NOMO-1 treated with dmso at 0.1 percent for 144 hours (cell line): ENCODE measurements around the gene AP3D1.
"Not testable (repeated sequence)": the region's sequence is repeated elsewhere in the genome, so short reads cannot be mapped to it uniquely, and the experiment has no call there.

Experiments used
- DNase-seq: peaks from one replicate; lab custom pipeline; 2025; ENCODE audit not compliant: unreplicated experiment; lab: John Stamatoyannopoulos, UW

Gene AP3D1

GRCh38 chr19:2151339-2152229 is at the start of gene AP3D1:
TSS of gene AP3D1 (minus strand) at chr19:2151566. CDS start at chr19:2151334, 232 bp downstream.
- DNase-seq: peak; percentile 97

GRCh38 chr19:2200624-2201294 is 49.4 kb upstream of the AP3D1 start:
- not testable (repeated sequence) for DNase-seq

- no peak for DNase-seq
Measured at GRCh38 chr19:2199861-2200623, 48.7 kb upstream of the AP3D1 start.

GRCh38 chr19:2199215-2199614 is 47.8 kb upstream of the AP3D1 start:
- DNase-seq: no peak

- DNase-seq: no peak
Measured at GRCh38 chr19:2198317-2198716, 47.0 kb upstream of the AP3D1 start.

- no peak for DNase-seq
Measured at GRCh38 chr19:2197270-2197669, 45.9 kb upstream of the AP3D1 start.

- no peak for DNase-seq
Measured at GRCh38 chr19:2195914-2196313, 44.5 kb upstream of the AP3D1 start.

GRCh38 chr19:2195361-2195760 is 44.0 kb upstream of the AP3D1 start:
- no peak for DNase-seq

GRCh38 chr19:2194513-2195078 is 43.2 kb upstream of the AP3D1 start:
- DNase-seq: no peak

GRCh38 chr19:2193807-2194206 is 42.4 kb upstream of the AP3D1 start:
- no peak for DNase-seq

- no peak for DNase-seq
Measured at GRCh38 chr19:2192862-2193261, 41.5 kb upstream of the AP3D1 start.

- DNase-seq: no peak
Measured at GRCh38 chr19:2191456-2192310, 40.3 kb upstream of the AP3D1 start.

- DNase-seq: no peak
Measured at GRCh38 chr19:2190848-2191455, 39.6 kb upstream of the AP3D1 start.

GRCh38 chr19:2189880-2190279 is 38.5 kb upstream of the AP3D1 start:
- DNase-seq: no peak

GRCh38 chr19:2188708-2189385 is 37.5 kb upstream of the AP3D1 start:
- no peak for DNase-seq

- DNase-seq: no peak
Measured at GRCh38 chr19:2187159-2187558, 35.8 kb upstream of the AP3D1 start.

GRCh38 chr19:2186071-2186846 is 34.9 kb upstream of the AP3D1 start:
- no peak for DNase-seq

- DNase-seq: no peak
Measured at GRCh38 chr19:2185734-2186070, 34.3 kb upstream of the AP3D1 start.
